ENCODE results near the gene VPS37C.
"Not testable (repeated sequence)": the region's sequence is repeated elsewhere in the genome, so short reads cannot be mapped to it uniquely, and the experiment has no call there.

DNA sequence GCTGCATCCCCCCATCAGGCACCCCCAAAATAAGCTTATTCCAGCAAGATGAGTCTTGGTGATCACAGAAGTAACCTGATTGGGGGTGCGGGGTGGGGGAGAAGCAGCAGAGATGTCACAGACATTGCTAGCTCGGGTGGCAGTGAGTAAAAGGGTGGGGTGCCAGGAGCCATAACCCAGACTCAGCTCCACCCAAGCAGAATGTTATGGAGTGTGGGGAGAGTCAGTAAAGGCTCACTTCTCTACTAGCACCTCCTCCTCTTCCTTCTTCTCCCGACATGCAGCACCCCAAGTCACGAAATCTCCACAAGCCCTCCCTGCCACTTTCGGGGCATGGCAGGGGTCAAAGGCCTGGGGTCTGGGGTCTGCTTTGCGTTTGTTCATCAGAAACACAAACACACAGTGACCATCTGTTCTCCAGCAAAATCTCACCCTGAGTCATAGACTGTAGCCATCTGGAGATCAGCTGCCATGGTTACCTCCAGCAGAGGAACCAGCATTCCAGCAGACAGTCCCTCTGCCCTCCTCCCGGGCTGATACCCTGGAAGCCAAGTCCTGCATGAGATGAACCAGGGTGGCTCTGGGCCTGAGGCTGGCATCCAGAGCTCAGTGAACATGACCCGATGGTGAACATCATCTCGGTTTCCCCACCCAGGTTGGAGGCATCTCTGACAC is 46.5 kb upstream of the VPS37C start:
- TF ChIP-seq SUZ12 (IDR thresholded peaks at IDR 0.05; ENCODE audit: low read depth, low read length); ESRRA (CRISPR knock-in tag; IDR thresholded peaks at IDR 0.05; ENCODE audit: low read depth); HNRNPL (IDR thresholded peaks at IDR 0.05; ENCODE audit: low read depth, low read length); SKI (IDR thresholded peaks at IDR 0.05; ENCODE audit: partially characterized antibody); SATB2 (CRISPR knock-in tag; IDR thresholded peaks at IDR 0.05); ZNF468 (CRISPR knock-in tag; IDR thresholded peaks at IDR 0.05); ZZZ3 (CRISPR knock-in tag; IDR thresholded peaks at IDR 0.05; ENCODE audit: borderline replicate concordance): not testable (repeated sequence)
- TF ChIP-seq, protein P1, sequence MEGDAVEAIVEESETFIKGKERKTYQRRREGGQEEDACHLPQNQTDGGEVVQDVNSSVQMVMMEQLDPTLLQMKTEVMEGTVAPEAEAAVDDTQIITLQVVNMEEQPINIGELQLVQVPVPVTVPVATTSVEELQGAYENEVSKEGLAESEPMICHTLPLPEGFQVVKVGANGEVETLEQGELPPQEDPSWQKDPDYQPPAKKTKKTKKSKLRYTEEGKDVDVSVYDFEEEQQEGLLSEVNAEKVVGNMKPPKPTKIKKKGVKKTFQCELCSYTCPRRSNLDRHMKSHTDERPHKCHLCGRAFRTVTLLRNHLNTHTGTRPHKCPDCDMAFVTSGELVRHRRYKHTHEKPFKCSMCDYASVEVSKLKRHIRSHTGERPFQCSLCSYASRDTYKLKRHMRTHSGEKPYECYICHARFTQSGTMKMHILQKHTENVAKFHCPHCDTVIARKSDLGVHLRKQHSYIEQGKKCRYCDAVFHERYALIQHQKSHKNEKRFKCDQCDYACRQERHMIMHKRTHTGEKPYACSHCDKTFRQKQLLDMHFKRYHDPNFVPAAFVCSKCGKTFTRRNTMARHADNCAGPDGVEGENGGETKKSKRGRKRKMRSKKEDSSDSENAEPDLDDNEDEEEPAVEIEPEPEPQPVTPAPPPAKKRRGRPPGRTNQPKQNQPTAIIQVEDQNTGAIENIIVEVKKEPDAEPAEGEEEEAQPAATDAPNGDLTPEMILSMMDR (CRISPR knock-in tag; IDR thresholded peaks at IDR 0.05), result not testable (repeated sequence)
- TF ChIP-seq, protein P2, sequence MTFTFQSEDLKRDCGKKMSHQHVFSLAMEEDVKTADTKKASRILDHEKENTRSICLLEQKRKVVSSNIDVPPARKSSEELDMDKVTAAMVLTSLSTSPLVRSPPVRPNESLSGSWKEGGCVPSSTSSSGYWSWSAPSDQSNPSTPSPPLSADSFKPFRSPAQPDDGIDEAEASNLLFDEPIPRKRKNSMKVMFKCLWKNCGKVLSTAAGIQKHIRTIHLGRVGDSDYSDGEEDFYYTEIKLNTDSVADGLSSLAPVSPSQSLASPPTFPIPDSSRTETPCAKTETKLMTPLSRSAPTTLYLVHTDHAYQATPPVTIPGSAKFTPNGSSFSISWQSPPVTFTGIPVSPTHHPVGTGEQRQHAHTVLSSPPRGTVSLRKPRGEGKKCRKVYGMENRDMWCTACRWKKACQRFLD (CRISPR knock-in tag; IDR thresholded peaks at IDR 0.05; ENCODE audit: borderline replicate concordance), result not testable (repeated sequence)
- TF ChIP-seq, protein P3, sequence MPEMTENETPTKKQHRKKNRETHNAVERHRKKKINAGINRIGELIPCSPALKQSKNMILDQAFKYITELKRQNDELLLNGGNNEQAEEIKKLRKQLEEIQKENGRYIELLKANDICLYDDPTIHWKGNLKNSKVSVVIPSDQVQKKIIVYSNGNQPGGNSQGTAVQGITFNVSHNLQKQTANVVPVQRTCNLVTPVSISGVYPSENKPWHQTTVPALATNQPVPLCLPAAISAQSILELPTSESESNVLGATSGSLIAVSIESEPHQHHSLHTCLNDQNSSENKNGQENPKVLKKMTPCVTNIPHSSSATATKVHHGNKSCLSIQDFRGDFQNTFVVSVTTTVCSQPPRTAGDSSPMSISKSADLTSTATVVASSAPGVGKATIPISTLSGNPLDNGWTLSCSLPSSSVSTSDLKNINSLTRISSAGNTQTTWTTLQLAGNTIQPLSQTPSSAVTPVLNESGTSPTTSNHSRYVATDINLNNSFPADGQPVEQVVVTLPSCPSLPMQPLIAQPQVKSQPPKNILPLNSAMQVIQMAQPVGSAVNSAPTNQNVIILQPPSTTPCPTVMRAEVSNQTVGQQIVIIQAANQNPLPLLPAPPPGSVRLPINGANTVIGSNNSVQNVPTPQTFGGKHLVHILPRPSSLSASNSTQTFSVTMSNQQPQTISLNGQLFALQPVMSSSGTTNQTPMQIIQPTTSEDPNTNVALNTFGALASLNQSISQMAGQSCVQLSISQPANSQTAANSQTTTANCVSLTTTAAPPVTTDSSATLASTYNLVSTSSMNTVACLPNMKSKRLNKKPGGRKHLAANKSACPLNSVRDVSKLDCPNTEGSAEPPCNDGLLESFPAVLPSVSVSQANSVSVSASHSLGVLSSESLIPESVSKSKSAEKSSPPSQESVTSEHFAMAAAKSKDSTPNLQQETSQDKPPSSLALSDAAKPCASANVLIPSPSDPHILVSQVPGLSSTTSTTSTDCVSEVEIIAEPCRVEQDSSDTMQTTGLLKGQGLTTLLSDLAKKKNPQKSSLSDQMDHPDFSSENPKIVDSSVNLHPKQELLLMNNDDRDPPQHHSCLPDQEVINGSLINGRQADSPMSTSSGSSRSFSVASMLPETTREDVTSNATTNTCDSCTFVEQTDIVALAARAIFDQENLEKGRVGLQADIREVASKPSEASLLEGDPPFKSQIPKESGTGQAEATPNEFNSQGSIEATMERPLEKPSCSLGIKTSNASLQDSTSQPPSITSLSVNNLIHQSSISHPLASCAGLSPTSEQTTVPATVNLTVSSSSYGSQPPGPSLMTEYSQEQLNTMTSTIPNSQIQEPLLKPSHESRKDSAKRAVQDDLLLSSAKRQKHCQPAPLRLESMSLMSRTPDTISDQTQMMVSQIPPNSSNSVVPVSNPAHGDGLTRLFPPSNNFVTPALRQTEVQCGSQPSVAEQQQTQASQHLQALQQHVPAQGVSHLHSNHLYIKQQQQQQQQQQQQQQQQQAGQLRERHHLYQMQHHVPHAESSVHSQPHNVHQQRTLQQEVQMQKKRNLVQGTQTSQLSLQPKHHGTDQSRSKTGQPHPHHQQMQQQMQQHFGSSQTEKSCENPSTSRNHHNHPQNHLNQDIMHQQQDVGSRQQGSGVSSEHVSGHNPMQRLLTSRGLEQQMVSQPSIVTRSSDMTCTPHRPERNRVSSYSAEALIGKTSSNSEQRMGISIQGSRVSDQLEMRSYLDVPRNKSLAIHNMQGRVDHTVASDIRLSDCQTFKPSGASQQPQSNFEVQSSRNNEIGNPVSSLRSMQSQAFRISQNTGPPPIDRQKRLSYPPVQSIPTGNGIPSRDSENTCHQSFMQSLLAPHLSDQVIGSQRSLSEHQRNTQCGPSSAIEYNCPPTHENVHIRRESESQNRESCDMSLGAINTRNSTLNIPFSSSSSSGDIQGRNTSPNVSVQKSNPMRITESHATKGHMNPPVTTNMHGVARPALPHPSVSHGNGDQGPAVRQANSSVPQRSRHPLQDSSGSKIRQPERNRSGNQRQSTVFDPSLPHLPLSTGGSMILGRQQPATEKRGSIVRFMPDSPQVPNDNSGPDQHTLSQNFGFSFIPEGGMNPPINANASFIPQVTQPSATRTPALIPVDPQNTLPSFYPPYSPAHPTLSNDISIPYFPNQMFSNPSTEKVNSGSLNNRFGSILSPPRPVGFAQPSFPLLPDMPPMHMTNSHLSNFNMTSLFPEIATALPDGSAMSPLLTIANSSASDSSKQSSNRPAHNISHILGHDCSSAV (CRISPR knock-in tag; IDR thresholded peaks at IDR 0.05; ENCODE audit: borderline replicate concordance), result not testable (repeated sequence)
- TF ChIP-seq, protein P4, sequence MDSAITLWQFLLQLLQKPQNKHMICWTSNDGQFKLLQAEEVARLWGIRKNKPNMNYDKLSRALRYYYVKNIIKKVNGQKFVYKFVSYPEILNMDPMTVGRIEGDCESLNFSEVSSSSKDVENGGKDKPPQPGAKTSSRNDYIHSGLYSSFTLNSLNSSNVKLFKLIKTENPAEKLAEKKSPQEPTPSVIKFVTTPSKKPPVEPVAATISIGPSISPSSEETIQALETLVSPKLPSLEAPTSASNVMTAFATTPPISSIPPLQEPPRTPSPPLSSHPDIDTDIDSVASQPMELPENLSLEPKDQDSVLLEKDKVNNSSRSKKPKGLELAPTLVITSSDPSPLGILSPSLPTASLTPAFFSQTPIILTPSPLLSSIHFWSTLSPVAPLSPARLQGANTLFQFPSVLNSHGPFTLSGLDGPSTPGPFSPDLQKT (CRISPR knock-in tag; IDR thresholded peaks at IDR 0.05; ENCODE audit: borderline replicate concordance), result not testable (repeated sequence)
- TF ChIP-seq, protein P5, sequence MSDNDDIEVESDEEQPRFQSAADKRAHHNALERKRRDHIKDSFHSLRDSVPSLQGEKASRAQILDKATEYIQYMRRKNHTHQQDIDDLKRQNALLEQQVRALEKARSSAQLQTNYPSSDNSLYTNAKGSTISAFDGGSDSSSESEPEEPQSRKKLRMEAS (IDR thresholded peaks at IDR 0.05), result not testable (repeated sequence)

Data from HepG2 (cell line).